Upper lobe of left lung (tissue), 6 donors: ENCODE results near the gene NDUFAF2. TPM values are rescaled to one million over a fixed set of nuclear protein-coding genes. Genes with fewer than 3 reads are reported as not detected.

Experiments used
- ATAC-seq, 2 donors: fragments of 200-7000 bp; cut with Tn5 transposase; one replicate each; pipeline ENCODE4 v1.9.1; 2022; ENCODE audit warnings: mild to moderate bottlenecking in 2 of 2, moderate library complexity in 2 of 2; ENCODE audit not compliant: low FRiP score in 2 of 2
- DNase-seq, 2 donors: peaks; one replicate each; pipeline ENCODE4 v3.0.0-alpha.2; 2019 to 2020
- H3K27ac ChIP-seq, 4 donors: fragments of 200-600 bp; sonication (generic); one replicate each; pipeline ENCODE4 v1.5.1; 2016 to 2019
- H3K27me3 ChIP-seq, 4 donors: fragments of 200-600 bp; sonication (generic); one replicate each; pipeline ENCODE4 v1.5.1; 2017 to 2019
- H3K36me3 ChIP-seq, 4 donors: fragments of 200-600 bp; sonication (generic); one replicate each; pipeline ENCODE4 v1.5.1; 2016 to 2019
- H3K4me1 ChIP-seq, 4 donors: fragments of 200-600 bp; sonication (generic); one replicate each; pipeline ENCODE4 v1.5.1; 2018 to 2019
- H3K4me3 ChIP-seq, 4 donors: fragments of 200-600 bp; sonication (generic); one replicate each; pipeline ENCODE4 v1.5.1; 2017 to 2019; ENCODE audit warnings: mild to moderate bottlenecking in 2 of 4, moderate library complexity in 1 of 4
- H3K9me3 ChIP-seq, 4 donors: fragments of 200-600 bp; sonication (generic); one replicate each; pipeline ENCODE4 v1.5.1; 2018 to 2019
- EP300 ChIP-seq, 4 donors: sonication (generic); formaldehyde crosslinking; IDR thresholded peaks; one replicate each; pipeline ENCODE4 v1.5.1; 2017; ENCODE audit warnings: antibody characterized with exemption in 4 of 4, control low read depth in 2 of 4
- POLR2A ChIP-seq, 4 donors: fragments of 450-650 bp; IDR thresholded peaks; one replicate each; pipeline ENCODE4 v1.5.1; 2016 to 2017; ENCODE audit warnings: antibody characterized with exemption in 4 of 4, mild to moderate bottlenecking in 2 of 4
- POLR2AphosphoS5 ChIP-seq, 2 donors: sonication (generic); formaldehyde crosslinking; IDR thresholded peaks; one replicate each; pipeline ENCODE4 v1.5.1; 2017; ENCODE audit warnings: antibody characterized with exemption in 2 of 2
- WGBS, 2 donors: methylation state at CpG; one replicate each; pipeline ENCODE4 v1.1.5; 2017 to 2018; 5-methylcytosine and 5-hydroxymethylcytosine counted together
- total RNA-seq, 6 donors: library from RNA; depleted of rRNA in 4 of 6; stranded (reverse); fragments of >200 nt in 4 of 6; gene quantifications; one replicate each; pipeline versions ENCODE4 v1.1.0 to v1.2.1, GENCODE V29; 2016 to 2021
- TF ChIP-seq, protein P1 (sequence below), 6 experiments: fragments of 450-650 bp in 4 of 6; fragments of 200-600 bp in 2 of 6; sonication (generic) in 2 of 6; IDR thresholded peaks; one replicate each; pipeline ENCODE4 v1.5.1; 2016 to 2019; ENCODE audit warnings: antibody characterized with exemption in 6 of 6
- donor health status: DM: no; HTN: no; CAD: no; lungs with moderate emphysema.
- donor health status: DM: no; HTN: yes; CAD: no; lungs with severe emphysema.

NDUFAF2 gene
- total RNA-seq, 6 donors from 2014 or later = 14.2 to 41.6 (median 20.5) TPM; not detected in 1

GRCh38 chr5:61076626-61077025 is 131.6 kb downstream of the NDUFAF2 start:
- no peaks in the 10 kb centered on the region for H3K4me1 ChIP-seq
- H3K4me3 ChIP-seq = no peak overlapping the region
- WGBS, 2 donors = 46 to 51% methylated on average over 1 of the region's 1 CpG
- H3K27me3 ChIP-seq = no peaks in the 10 kb centered on the region
- ATAC-seq (no peak), DNase-seq (no peak)
- no peak overlapping the region for H3K27ac ChIP-seq
- H3K36me3 ChIP-seq = no peaks in the 10 kb centered on the region
- H3K9me3 ChIP-seq = no peaks in the 10 kb centered on the region
- TF ChIP-seq POLR2AphosphoS5 (IDR thresholded peaks at IDR 0.05) (no peak), EP300 (IDR thresholded peaks at IDR 0.05) (no peak), POLR2A (IDR thresholded peaks at IDR 0.05) (no peak)
- TF ChIP-seq, protein P1, sequence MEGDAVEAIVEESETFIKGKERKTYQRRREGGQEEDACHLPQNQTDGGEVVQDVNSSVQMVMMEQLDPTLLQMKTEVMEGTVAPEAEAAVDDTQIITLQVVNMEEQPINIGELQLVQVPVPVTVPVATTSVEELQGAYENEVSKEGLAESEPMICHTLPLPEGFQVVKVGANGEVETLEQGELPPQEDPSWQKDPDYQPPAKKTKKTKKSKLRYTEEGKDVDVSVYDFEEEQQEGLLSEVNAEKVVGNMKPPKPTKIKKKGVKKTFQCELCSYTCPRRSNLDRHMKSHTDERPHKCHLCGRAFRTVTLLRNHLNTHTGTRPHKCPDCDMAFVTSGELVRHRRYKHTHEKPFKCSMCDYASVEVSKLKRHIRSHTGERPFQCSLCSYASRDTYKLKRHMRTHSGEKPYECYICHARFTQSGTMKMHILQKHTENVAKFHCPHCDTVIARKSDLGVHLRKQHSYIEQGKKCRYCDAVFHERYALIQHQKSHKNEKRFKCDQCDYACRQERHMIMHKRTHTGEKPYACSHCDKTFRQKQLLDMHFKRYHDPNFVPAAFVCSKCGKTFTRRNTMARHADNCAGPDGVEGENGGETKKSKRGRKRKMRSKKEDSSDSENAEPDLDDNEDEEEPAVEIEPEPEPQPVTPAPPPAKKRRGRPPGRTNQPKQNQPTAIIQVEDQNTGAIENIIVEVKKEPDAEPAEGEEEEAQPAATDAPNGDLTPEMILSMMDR (IDR thresholded peaks at IDR 0.05) = no peak

DNA sequence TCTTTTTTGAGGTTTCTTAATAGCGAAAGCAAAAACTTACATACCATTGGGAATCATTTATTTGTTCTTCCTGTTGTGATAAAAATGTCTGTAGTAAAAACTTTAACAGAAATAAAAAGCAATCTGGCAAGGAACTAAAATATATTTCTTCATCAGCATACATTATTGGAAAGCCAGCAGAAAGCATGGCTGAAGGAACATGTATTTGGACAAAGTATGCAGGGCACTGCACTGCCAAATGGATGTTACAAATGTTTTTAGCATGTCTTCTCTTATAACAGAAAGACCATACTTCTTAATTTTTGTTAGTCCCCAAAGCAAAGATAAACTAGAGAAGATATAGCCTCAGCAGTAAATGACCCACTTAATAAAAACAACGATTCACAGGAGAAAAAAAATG is 136.7 kb downstream of the NDUFAF2 start:
- H3K4me1 ChIP-seq = no peaks in the 10 kb centered on the region
- H3K36me3 ChIP-seq = no peaks in the 10 kb centered on the region
- TF ChIP-seq POLR2AphosphoS5 (IDR thresholded peaks at IDR 0.05) = no peak
- TF ChIP-seq EP300 (IDR thresholded peaks at IDR 0.05) = no peak
- TF ChIP-seq POLR2A (IDR thresholded peaks at IDR 0.05) = no peak
- TF ChIP-seq, protein P1 (IDR thresholded peaks at IDR 0.05) = no peak
- no peak overlapping the region for H3K4me3 ChIP-seq
- WGBS, 2 donors = 67 to 77% methylated on average over 2 of the region's 2 CpGs
- DNase-seq (no peak), ATAC-seq (no peak)
- H3K27ac ChIP-seq = no peak overlapping the region
- H3K27me3 ChIP-seq = no peaks in the 10 kb centered on the region
- no peaks in the 10 kb centered on the region for H3K9me3 ChIP-seq

GRCh38 chr5:61082516-61083280 is 137.7 kb downstream of the NDUFAF2 start:
- Histone ChIP-seq H3K4me1 (no peaks in the 10 kb centered on the region), H3K9me3 (no peaks in the 10 kb centered on the region), H3K27me3 (no peaks in the 10 kb centered on the region), H3K4me3 (no peak overlapping the region), H3K27ac (no peak overlapping the region), H3K36me3 (no peaks in the 10 kb centered on the region)
- TF ChIP-seq POLR2AphosphoS5 (IDR thresholded peaks at IDR 0.05) (no peak), EP300 (IDR thresholded peaks at IDR 0.05) (no peak), POLR2A (IDR thresholded peaks at IDR 0.05) (no peak)
- TF ChIP-seq, protein P1 (IDR thresholded peaks at IDR 0.05) = no peak
- ATAC-seq = no peak
- DNase-seq = no peak
- WGBS, 2 donors = 98 to 99% methylated on average over 3 of the region's 3 CpGs

DNA sequence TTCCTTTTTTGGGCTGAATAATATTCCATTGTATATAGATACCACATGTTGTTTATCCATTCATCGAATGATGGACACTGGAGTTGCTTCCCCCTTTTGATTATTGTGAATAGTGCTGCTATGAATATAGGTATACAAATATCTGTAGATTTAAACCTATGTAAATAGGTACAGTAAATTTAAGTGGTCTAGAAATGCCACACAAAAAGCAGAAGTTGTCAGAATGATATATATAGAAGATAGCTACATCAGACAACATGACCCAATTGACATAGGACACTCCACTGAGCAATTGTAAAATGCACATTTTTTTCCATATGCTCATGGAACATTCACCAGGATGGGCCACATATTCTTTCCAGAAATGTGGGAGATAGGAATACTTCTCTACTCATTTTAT is 139.7 kb downstream of the NDUFAF2 start:
- no peaks in the 10 kb centered on the region for H3K4me1 ChIP-seq
- DNase-seq (no peak), ATAC-seq (no peak)
- H3K4me3 ChIP-seq = no peak overlapping the region
- no peak overlapping the region for H3K27ac ChIP-seq
- no peaks in the 10 kb centered on the region for H3K36me3 ChIP-seq
- WGBS, 2 donors = 91 to 100% methylated on average over 1 of the region's 1 CpG
- H3K9me3 ChIP-seq = no peaks in the 10 kb centered on the region
- TF ChIP-seq POLR2A (IDR thresholded peaks at IDR 0.05) (no peak), POLR2AphosphoS5 (IDR thresholded peaks at IDR 0.05) (no peak), EP300 (IDR thresholded peaks at IDR 0.05) (no peak)
- TF ChIP-seq, protein P1 (IDR thresholded peaks at IDR 0.05) = no peak
- no peaks in the 10 kb centered on the region for H3K27me3 ChIP-seq

DNA sequence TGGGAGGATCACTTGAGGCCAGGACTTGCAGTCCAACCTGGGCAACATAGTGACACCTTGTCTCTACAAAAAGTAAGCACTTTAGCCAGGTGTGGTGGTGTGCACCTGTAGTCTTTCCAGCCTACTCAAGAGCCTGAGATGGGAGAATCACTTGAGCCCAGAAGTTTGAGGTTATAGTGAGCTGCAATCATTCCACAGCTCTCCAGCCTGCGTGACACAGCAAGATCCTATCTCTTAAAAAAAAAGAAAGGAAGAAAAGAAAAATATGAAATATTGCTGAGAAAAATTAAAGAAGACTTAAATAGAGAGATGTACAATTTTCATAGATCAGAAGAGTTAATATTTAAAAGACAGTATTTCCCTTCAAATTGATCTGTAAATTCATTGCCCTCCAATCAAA is 140.9 kb downstream of the NDUFAF2 start:
- Histone ChIP-seq H3K36me3 (no peaks in the 10 kb centered on the region), H3K4me1 (no peaks in the 10 kb centered on the region), H3K4me3 (no peak overlapping the region), H3K27ac (no peak overlapping the region), H3K9me3 (no peaks in the 10 kb centered on the region), H3K27me3 (no peaks in the 10 kb centered on the region)
- no peak for ATAC-seq
- TF ChIP-seq POLR2A (IDR thresholded peaks at IDR 0.05) = no peak
- no peak for DNase-seq
- WGBS, 2 donors = 95 to 100% methylated on average over 1 of the region's 1 CpG
